Measurements from ENCODE around the gene INMT. TPM values are rescaled to one million over a fixed set of nuclear protein-coding genes. Genes with fewer than 3 reads are reported as not detected.

The INMT gene
- total and polyA plus RNA-seq, 11 donors, result 11.7 to 88.1 (median 27.9) TPM

- no peaks in the 10 kb centered on the region for H3K27me3 ChIP-seq
- peak overlapping the region in 1 of 12 donors; percentile 55 for H3K27ac ChIP-seq
- DNase-seq (no peak), ATAC-seq (peak in 1 of 4 donors; percentile 23)
- intact Hi-C loops (cut with DNase I), result no loop called here
- H3K9me3 ChIP-seq, result no peaks in the 10 kb centered on the region
- peak overlapping the region in 1 of 12 donors; percentile 28 for H3K4me3 ChIP-seq
- WGBS, 4 donors, result 63 to 81% (median 79%) methylated on average over 8 of the region's 8 CpGs
- no peaks in the 10 kb centered on the region for H3K36me3 ChIP-seq
- no peaks in the 10 kb centered on the region for H3K4me1 ChIP-seq
- no peak for TF ChIP-seq CTCF (IDR thresholded peaks at IDR 0.05)
- TF ChIP-seq POLR2A (IDR thresholded peaks at IDR 0.05), result no peak
Measured at GRCh38 chr7:30727061-30727945, 24.6 kb upstream of the INMT start.

DNA sequence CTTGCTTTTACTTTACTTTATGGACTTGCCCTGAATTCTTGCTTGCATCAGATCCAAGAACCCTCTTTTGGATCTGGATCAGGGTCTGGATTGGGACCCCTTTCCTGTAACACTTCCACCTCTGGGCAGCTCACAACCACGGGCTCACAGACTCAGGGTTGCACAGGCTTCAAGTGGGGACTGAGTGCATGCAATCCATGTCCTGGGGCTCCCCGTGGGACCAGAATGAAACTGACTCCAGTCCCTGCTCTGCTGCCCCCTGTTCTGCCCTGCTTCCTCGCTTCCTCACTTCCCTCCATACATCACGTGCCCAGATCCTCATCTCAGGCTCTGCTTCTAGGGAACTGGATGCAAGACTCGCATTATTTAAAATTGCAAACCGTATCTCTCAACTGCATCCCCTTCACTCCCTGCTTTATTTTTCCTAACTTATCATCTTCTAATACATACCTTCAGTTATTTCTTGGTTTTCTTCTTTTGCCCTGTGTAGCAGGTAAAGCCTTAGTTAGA is 23.3 kb upstream of the INMT start:
- no peak for ATAC-seq
- DNase-seq, result no peak
- H3K27me3 ChIP-seq, result no peaks in the 10 kb centered on the region
- intact Hi-C loops (cut with DNase I), result no loop called here
- H3K4me3 ChIP-seq, result no peak overlapping the region
- H3K36me3 ChIP-seq, result no peaks in the 10 kb centered on the region
- H3K4me1 ChIP-seq, result no peaks in the 10 kb centered on the region
- no peak overlapping the region for H3K27ac ChIP-seq
- H3K9me3 ChIP-seq, result no peaks in the 10 kb centered on the region
- no peak for TF ChIP-seq POLR2A (IDR thresholded peaks at IDR 0.05)
- TF ChIP-seq CTCF (IDR thresholded peaks at IDR 0.05), result no peak
- WGBS, 4 donors, result 75 to 83% (median 80%) methylated on average over 6 of the region's 6 CpGs

- Histone ChIP-seq H3K4me1 (no peaks in the 10 kb centered on the region), H3K4me3 (no peak overlapping the region), H3K36me3 (no peaks in the 10 kb centered on the region), H3K27me3 (no peaks in the 10 kb centered on the region), H3K27ac (no peak overlapping the region), H3K9me3 (no peaks in the 10 kb centered on the region)
- ATAC-seq (peak in 3 of 4 donors; percentile 25 to 87 (median 58)), DNase-seq (no peak)
- WGBS, 4 donors, result 40 to 58% (median 50%) methylated on average over 2 of the region's 2 CpGs
- TF ChIP-seq POLR2A (IDR thresholded peaks at IDR 0.05), result no peak
- no peak for TF ChIP-seq CTCF (IDR thresholded peaks at IDR 0.05)
- intact Hi-C loops (cut with DNase I), result loop anchor here in 3 of 10 donors (10.0 kb wide), 2 partner anchors 105 to 115 kb away; no protein-coding TSS in a partner anchor
Measured at GRCh38 chr7:30729642-30730041, 22.3 kb upstream of the INMT start.

DNA sequence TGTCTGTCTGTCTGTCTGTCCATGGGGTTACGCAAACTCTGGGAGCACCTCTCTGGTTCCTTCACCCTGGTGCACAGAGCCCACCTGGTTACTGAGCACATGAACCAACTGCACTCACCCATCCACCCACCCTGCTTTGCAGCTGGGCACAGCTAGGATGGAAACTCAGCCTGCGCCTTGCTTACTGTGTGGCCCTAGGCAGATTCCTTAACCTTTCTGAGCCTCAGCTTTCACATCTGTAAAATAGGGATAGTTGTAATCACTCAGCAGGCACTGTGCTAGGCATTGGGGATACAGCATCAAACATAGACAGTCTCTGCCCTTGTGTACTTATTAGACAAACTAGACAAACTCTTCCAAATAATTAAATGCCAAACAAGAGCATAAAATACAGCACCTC is 21.8 kb upstream of the INMT start:
- TF ChIP-seq POLR2A (IDR thresholded peaks at IDR 0.05), result no peak
- no peak for TF ChIP-seq CTCF (IDR thresholded peaks at IDR 0.05)
- H3K27ac ChIP-seq, result no peak overlapping the region
- ATAC-seq, result no peak
- no peak overlapping the region for H3K4me3 ChIP-seq
- H3K9me3 ChIP-seq, result no peaks in the 10 kb centered on the region
- H3K4me1 ChIP-seq, result no peaks in the 10 kb centered on the region
- intact Hi-C loops (cut with DNase I), result loop anchor here in 3 of 10 donors (10.0 kb wide), 2 partner anchors 105 to 115 kb away; no protein-coding TSS in a partner anchor
- no peak for DNase-seq
- no peaks in the 10 kb centered on the region for H3K36me3 ChIP-seq
- H3K27me3 ChIP-seq, result no peaks in the 10 kb centered on the region
- WGBS, 4 donors, result 88 to 100% (median 99%) methylated on average over 2 of the region's 2 CpGs
